ENCODE results near the gene PPFIA1.

Gene PPFIA1

DNA sequence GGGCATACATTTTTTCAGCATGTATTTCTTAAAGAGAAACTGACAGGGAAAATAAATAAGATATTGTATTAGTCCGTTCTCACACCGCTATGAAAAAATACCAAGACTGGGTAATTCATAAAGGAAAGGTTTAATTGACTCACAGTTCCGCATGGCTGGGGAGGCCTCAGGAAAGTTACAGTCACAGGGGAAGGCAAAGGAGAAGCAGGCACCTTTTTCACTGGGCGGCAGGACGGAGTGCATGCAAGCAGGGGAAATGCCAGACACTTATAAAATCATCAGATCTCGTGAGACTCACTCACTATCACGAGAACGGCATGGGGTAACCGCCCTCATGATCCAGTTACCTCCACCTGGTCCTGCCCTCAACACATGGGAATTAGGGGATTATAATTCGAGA lies 44.2 kb downstream of the PPFIA1 start:
- H3K4me3 ChIP-seq (ENCODE audit: low read depth, low read length): no peak overlapping the region
- TF ChIP-seq CTCF (IDR thresholded peaks at IDR 0.05; ENCODE audit: low read depth, low read length): no peak
- in situ Hi-C loops (cut with HindIII; ENCODE audit: low sequenced_read_pairs): no loop called here
- no peak for DNase-seq (ENCODE audit: low read depth, low spot score)

DNA sequence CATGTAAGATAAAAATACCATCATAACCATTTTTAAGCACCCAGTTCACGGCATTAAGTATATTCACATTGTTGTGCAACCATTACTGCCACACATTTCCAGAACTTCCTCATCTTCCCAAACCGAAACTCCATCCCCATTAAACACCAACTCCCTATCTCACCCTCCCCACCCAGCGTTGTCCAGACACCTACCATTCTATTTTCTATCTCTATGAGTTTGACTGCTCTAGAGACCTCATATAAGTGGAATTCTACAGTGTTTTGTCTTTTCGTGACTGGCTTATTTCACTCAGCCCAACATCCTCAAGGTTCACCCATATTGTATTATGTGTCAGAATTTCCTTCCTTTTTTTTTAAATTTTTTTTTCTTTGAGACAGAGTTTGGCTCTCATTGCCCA lies 45.2 kb downstream of the PPFIA1 start:
- no peak for TF ChIP-seq CTCF (IDR thresholded peaks at IDR 0.05; ENCODE audit: low read depth, low read length)
- in situ Hi-C loops (cut with HindIII; ENCODE audit: low sequenced_read_pairs): no loop called here
- H3K4me3 ChIP-seq (ENCODE audit: low read depth, low read length): no peak overlapping the region
- DNase-seq (ENCODE audit: low read depth, low spot score): no peak

- H3K4me3 ChIP-seq (ENCODE audit: low read depth, low read length): no peak overlapping the region
- no peak for TF ChIP-seq CTCF (IDR thresholded peaks at IDR 0.05; ENCODE audit: low read depth, low read length)
- in situ Hi-C loops (cut with HindIII; ENCODE audit: low sequenced_read_pairs): no loop called here
- no peak for DNase-seq (ENCODE audit: low read depth, low spot score)
Observed at GRCh38 chr11:70317581-70318305, 47.3 kb downstream of the PPFIA1 start.

- in situ Hi-C loops (cut with HindIII; ENCODE audit: low sequenced_read_pairs): no loop called here
- DNase-seq (ENCODE audit: low read depth, low spot score): no peak
- no peak overlapping the region for H3K4me3 ChIP-seq (ENCODE audit: low read depth, low read length)
- TF ChIP-seq CTCF (IDR thresholded peaks at IDR 0.05; ENCODE audit: low read depth, low read length): no peak
Observed at GRCh38 chr11:70319396-70320076, 49.0 kb downstream of the PPFIA1 start.

GRCh38 chr11:70322666-70323065 lies 52.2 kb downstream of the PPFIA1 start:
- H3K4me3 ChIP-seq (ENCODE audit: low read depth, low read length): no peak overlapping the region
- in situ Hi-C loops (cut with HindIII; ENCODE audit: low sequenced_read_pairs): no loop called here
- TF ChIP-seq CTCF (IDR thresholded peaks at IDR 0.05; ENCODE audit: low read depth, low read length): no peak
- no peak for DNase-seq (ENCODE audit: low read depth, low spot score)

- TF ChIP-seq CTCF (IDR thresholded peaks at IDR 0.05; ENCODE audit: low read depth, low read length): no peak
- DNase-seq (ENCODE audit: low read depth, low spot score): no peak
- H3K4me3 ChIP-seq (ENCODE audit: low read depth, low read length): no peak overlapping the region
- in situ Hi-C loops (cut with HindIII; ENCODE audit: low sequenced_read_pairs): no loop called here
Observed at GRCh38 chr11:70323806-70324205, 53.3 kb downstream of the PPFIA1 start.
